IMR-90 (cell line): ENCODE data around the gene ADAMTS12.

Source experiments
- BHLHE40 ChIP-seq: fragments of 150-350 bp; IDR thresholded peaks from 2 replicates; pipeline ENCODE4 v1.6.1; 2016; ENCODE audit warnings: mild to moderate bottlenecking, low read depth, low read length
- CEBPB ChIP-seq: IDR thresholded peaks from 2 replicates; pipeline ENCODE4 v1.6.1; 2012; ENCODE audit warnings: low read depth, low read length, improper control_type of control experiment
- CHD1 ChIP-seq: IDR thresholded peaks from 2 replicates; pipeline ENCODE4 v1.6.1; 2012; ENCODE audit warnings: low read depth, low read length, improper control_type of control experiment
- CTCF ChIP-seq: conservative IDR thresholded peaks from 2 replicates; pipeline ENCODE4 v1.5.1; 2012; ENCODE audit warnings: mild to moderate bottlenecking, low read depth, low read length, improper control_type of control experiment
- ELK1 ChIP-seq: fragments of 150-350 bp; IDR thresholded peaks from 2 replicates; pipeline ENCODE4 v1.6.1; 2016; ENCODE audit warnings: low read depth, mild to moderate bottlenecking, low read length, moderate library complexity, borderline replicate concordance
- MAFK ChIP-seq: IDR thresholded peaks from 2 replicates; pipeline ENCODE4 v1.6.1; 2012; ENCODE audit warnings: low read depth, low read length, improper control_type of control experiment
- MAZ ChIP-seq: IDR thresholded peaks from 2 replicates; pipeline ENCODE4 v1.6.1; 2012; ENCODE audit warnings: low read depth, mild to moderate bottlenecking, low read length, improper control_type of control experiment, moderate library complexity, borderline replicate concordance
- MXI1 ChIP-seq: IDR thresholded peaks from 2 replicates; pipeline ENCODE4 v1.6.1; 2012; ENCODE audit warnings: low read depth, mild to moderate bottlenecking, low read length, moderate library complexity, borderline replicate concordance
- POLR2A ChIP-seq: IDR thresholded peaks from 2 replicates; pipeline ENCODE4 v1.6.1; 2012; ENCODE audit warnings: mild to moderate bottlenecking, low read depth, low read length
- RCOR1 ChIP-seq: IDR thresholded peaks from 2 replicates; pipeline ENCODE4 v1.6.1; 2012; ENCODE audit warnings: mild to moderate bottlenecking, low read length, improper control_type of control experiment; ENCODE audit not compliant: insufficient replicate concordance
- RFX5 ChIP-seq: IDR thresholded peaks from 2 replicates; pipeline ENCODE4 v1.8.0; 2012; ENCODE audit warnings: low read depth, mild to moderate bottlenecking, low read length, moderate library complexity
- SMC3 ChIP-seq: fragments of 150-350 bp; IDR thresholded peaks from 2 replicates; pipeline ENCODE4 v1.6.1; 2016; ENCODE audit warnings: low read depth, mild to moderate bottlenecking, antibody characterized with exemption, low read length, moderate library complexity
- USF2 ChIP-seq: fragments of 150-350 bp; IDR thresholded peaks from 2 replicates; pipeline ENCODE4 v1.6.1; 2017; ENCODE audit warnings: mild to moderate bottlenecking, antibody characterized with exemption, low read length, low read depth

GRCh38 chr5:33933723-33934169, 42.0 kb upstream of the ADAMTS12 start:
- TF ChIP-seq CTCF (no peak), POLR2A (no peak), USF2 (no peak), RFX5 (no peak), MAZ (no peak), MAFK (no peak), MXI1 (no peak), CHD1 (no peak), RCOR1 (no peak), ELK1 (no peak), SMC3 (no peak), BHLHE40 (no peak), CEBPB (no peak)
